LNCAP (cell line): ENCODE data around the gene LRRC10B.
A peak's percentile ranks its signal among the peaks of the same experiment; 100 is the strongest.

Experiments used
- TF ChIP-seq, protein P1 (sequence below): fragments of 450-650 bp; IDR thresholded peaks from 2 replicates; pipeline ENCODE4 v1.5.1; 2017; ENCODE audit warnings: mild to moderate bottlenecking

The LRRC10B gene

DNA sequence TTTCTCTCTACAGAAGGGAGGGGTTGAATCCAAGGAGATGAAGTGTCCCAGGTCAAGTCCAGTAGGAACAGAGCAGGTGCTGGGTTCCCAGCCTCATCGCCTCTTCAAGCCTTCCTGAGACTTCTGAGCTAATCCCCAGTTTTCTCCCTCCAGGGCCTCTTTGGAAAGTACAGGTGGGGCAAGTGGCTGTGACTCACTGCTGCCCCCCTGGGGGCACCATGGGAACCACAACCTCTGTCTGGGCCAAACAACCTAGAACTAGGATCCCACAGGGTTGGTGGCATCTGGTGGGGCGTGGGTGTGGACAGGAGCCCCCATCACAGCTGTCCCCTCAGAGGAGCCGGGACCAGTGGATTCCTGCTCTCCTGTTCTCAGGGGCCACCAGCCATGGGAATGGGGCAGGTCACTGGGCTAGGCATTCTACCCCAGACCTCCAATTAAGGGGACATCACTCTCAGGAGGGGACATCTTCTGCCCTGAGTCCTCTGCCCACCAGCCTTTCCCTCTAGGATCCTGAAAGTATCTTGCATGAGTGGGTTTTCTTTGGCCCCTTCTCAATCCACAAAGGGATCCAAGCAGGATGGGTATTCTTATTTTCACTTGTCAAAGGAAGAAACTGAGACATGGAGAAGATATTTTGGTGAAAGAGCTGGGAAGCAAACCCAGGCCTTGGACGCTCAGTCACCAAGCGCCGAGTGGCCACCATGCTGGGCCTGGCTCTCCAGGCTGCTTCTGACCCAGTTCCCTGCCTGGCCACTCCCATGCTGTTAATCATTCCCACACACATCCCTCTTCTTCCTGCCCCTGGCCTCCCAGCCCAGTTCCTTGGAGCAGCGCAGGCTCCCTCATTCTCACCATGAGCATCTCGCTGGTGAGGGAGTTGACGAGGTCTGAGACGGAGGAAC lies 23.8 kb downstream of the LRRC10B start:
- TF ChIP-seq, protein P1, sequence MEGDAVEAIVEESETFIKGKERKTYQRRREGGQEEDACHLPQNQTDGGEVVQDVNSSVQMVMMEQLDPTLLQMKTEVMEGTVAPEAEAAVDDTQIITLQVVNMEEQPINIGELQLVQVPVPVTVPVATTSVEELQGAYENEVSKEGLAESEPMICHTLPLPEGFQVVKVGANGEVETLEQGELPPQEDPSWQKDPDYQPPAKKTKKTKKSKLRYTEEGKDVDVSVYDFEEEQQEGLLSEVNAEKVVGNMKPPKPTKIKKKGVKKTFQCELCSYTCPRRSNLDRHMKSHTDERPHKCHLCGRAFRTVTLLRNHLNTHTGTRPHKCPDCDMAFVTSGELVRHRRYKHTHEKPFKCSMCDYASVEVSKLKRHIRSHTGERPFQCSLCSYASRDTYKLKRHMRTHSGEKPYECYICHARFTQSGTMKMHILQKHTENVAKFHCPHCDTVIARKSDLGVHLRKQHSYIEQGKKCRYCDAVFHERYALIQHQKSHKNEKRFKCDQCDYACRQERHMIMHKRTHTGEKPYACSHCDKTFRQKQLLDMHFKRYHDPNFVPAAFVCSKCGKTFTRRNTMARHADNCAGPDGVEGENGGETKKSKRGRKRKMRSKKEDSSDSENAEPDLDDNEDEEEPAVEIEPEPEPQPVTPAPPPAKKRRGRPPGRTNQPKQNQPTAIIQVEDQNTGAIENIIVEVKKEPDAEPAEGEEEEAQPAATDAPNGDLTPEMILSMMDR: peak; percentile 93

GRCh38 chr11:61533039-61533375 lies 24.5 kb downstream of the LRRC10B start:
- TF ChIP-seq, protein P1: no peak

GRCh38 chr11:61533401-61533800 lies 24.9 kb downstream of the LRRC10B start:
- TF ChIP-seq, protein P1: no peak

- TF ChIP-seq, protein P1: no peak
Measured at GRCh38 chr11:61534025-61534932, 25.7 kb downstream of the LRRC10B start.

- TF ChIP-seq, protein P1: no peak
Measured at GRCh38 chr11:61534933-61535839, 26.6 kb downstream of the LRRC10B start.

DNA sequence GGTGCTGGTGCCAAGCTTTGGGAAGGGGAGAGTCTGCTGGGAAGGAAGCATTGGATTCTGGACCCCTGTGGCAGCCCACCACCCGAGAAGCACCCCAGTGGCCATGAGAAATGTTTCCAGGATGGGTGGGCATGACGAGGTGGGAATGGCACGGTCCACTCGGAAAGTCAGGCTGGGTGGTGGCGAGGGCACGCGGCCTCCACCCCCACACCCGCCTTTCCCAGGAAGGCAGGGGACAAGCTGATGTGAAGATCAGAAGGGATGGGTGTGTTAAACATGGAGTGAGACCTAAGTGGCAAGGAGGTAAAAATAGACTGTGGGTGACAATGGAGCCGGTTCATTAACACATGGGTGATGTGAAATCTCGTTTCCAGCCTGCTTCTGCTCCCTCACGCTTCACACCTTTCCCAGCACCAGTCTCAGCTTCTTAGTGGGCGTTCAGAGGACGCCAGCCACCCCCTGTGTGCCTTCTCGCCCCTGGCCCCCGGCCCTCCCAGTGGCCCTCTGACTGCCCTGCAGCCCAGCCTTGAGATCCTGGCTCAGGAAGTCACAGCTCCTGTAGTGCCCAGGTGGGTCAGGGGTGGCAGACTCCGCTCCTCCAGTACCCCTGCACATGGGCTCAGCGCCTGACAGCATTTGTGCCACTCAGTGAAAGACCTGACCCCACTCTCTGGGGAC lies 27.6 kb downstream of the LRRC10B start:
- TF ChIP-seq, protein P1: no peak
